Measurements from ENCODE around the gene TSPAN16. TPM values are rescaled to one million over a fixed set of nuclear protein-coding genes. Genes with fewer than 3 reads are reported as not detected.

Gene TSPAN16
- total and polyA plus RNA-seq, 2 of the 13 experiments (the other 11 are each of a cell fraction or from before 2014, with no cell fraction given) = not detected

- CTCF ChIA-PET (ENCODE audit: low intra/inter-chr PET ratio, low total read pairs) = no interaction called here
- Histone ChIP-seq H3K9ac (ENCODE audit: insufficient read depth, low read depth, low read length) (no peak overlapping the region), H3K4me3 (replicated peaks in 1 of 3; ENCODE audit: insufficient read depth in 1 of 3, low read depth in 2 of 3, low read length in 3 of 3) (no peak overlapping the region), H2AFZ (ENCODE audit: low read length) (no peak overlapping the region), H3K79me2 (ENCODE audit: insufficient read depth, low read length) (no peaks in the 10 kb centered on the region), H4K20me1 (ENCODE audit: insufficient read depth, low read length) (no peaks in the 10 kb centered on the region), H3K4me1 (ENCODE audit: insufficient read depth, low read length) (0 out of 2 replicates have a peak, but pooled peaks cover 4% of the 10 kb centered on the region), H3K27ac (ENCODE audit: extremely low read length, insufficient read depth, low read length) (no peak overlapping the region), H3K36me3 (replicated peaks in 1 of 2; ENCODE audit: control insufficient read depth in 1 of 2, insufficient read depth in 2 of 2, low read length in 2 of 2) (peaks cover 5 to 14% of the 10 kb centered on the region in 2 experiments; a peak in 3 of 5 replicates), H3K4me2 (ENCODE audit: low read depth, low read length) (no peak overlapping the region), H3K27me3 (ENCODE audit: control insufficient read depth in 1 of 2, insufficient read depth in 2 of 2, low read length in 2 of 2) (no peaks in the 10 kb centered on the region), H3K9me3 (ENCODE audit: low read length) (no peaks in the 10 kb centered on the region)
- TF ChIP-seq JUN (CRISPR knock-in tag; IDR thresholded peaks at IDR 0.05) = no peak
- TF ChIP-seq ATF7 (IDR thresholded peaks at IDR 0.05) = peak; percentile 41; the same call in 1 of the 2 replicates
- TF ChIP-seq ATF7 (CRISPR knock-in tag; IDR thresholded peaks at IDR 0.05) = no peak
- no peak for DNase-seq (ENCODE audit: low spot score)
- intact Hi-C loops (cut with micrococcal nuclease; ENCODE audit: unreplicated experiment) = no loop called here
- FAIRE-seq = no peak
- ATAC-seq = no peak
- in situ Hi-C loops (cut with HindIII; ENCODE audit: extremely low pct_ligation_motif_present, low pct_unique_long_range_greater_than_20kb) = no loop called here
- no TSS peak for BruUV-seq (replicated peaks)
- POLR2A ChIA-PET = no interaction called here
- 96% methylated on average over 5 of the region's 5 CpGs for WGBS (ENCODE audit: low lambda C conversion rate)
These were observed 69.0 kb downstream of the TSPAN16 start for GRCh38 chr19:11364935-11365334.

Other genes with a start within 250 kb of the TSPAN16 start
- 24.0 and 51.6 TPM in 2 replicates for gene LDLR, start 206.7 kb upstream of the TSPAN16 start, total RNA-seq (2016; rRNA removed; fragmentation: Illumina TruSeq; extraction: Trizol)
- 92.5 and 135 TPM in 2 replicates for gene LDLR, start 206.7 kb upstream of the TSPAN16 start, polyA plus RNA-seq (2011; rRNA removed)
- 46.2 and 63.2 TPM in 2 replicates for gene SPC24, start 140.4 kb upstream of the TSPAN16 start, total RNA-seq (2016; rRNA removed; fragmentation: Illumina TruSeq; extraction: Trizol)
- gene SPC24, start 140.4 kb upstream of the TSPAN16 start, polyA plus RNA-seq (2011; rRNA removed) = 8.8 and 10.0 TPM in 2 replicates
- gene KANK2, start 98.6 kb upstream of the TSPAN16 start, total RNA-seq (2016; rRNA removed; fragmentation: Illumina TruSeq; extraction: Trizol) = 11.0 and 12.9 TPM in 2 replicates
- 5.7 and 6.8 TPM in 2 replicates for gene KANK2, start 98.6 kb upstream of the TSPAN16 start, polyA plus RNA-seq (2011; rRNA removed)
- 9.8 and 27.3 TPM in 2 replicates for gene ANGPTL8, start 56.5 kb upstream of the TSPAN16 start, total RNA-seq (2016; rRNA removed; fragmentation: Illumina TruSeq; extraction: Trizol)
- gene ANGPTL8, start 56.5 kb upstream of the TSPAN16 start, polyA plus RNA-seq (2011; rRNA removed) = 243 and 436 TPM in 2 replicates
- gene DOCK6, start 33.6 kb upstream of the TSPAN16 start, total RNA-seq (2016; rRNA removed; fragmentation: Illumina TruSeq; extraction: Trizol) = 4.1 and 5.4 TPM in 2 replicates
- 38.1 and 46.6 TPM in 2 replicates for gene DOCK6, start 33.6 kb upstream of the TSPAN16 start, polyA plus RNA-seq (2011; rRNA removed)
- 2.0 and 3.3 TPM in 2 replicates for gene RAB3D, start 43.5 kb downstream of the TSPAN16 start, total RNA-seq (2016; rRNA removed; fragmentation: Illumina TruSeq; extraction: Trizol)
- gene RAB3D, start 43.5 kb downstream of the TSPAN16 start, polyA plus RNA-seq (2011; rRNA removed) = 16.1 and 19.9 TPM in 2 replicates
- gene TMEM205, start 50.1 kb downstream of the TSPAN16 start, total RNA-seq (2016; rRNA removed; fragmentation: Illumina TruSeq; extraction: Trizol) = 22.8 and 45.5 TPM in 2 replicates
- 98.7 and 119 TPM in 2 replicates for gene TMEM205, start 50.1 kb downstream of the TSPAN16 start, polyA plus RNA-seq (2011; rRNA removed)
- 1.2 and 1.7 TPM in 2 replicates for gene CCDC159, start 50.4 kb downstream of the TSPAN16 start, total RNA-seq (2016; rRNA removed; fragmentation: Illumina TruSeq; extraction: Trizol)
- gene CCDC159, start 50.4 kb downstream of the TSPAN16 start, polyA plus RNA-seq (2011; rRNA removed) = 6.3 and 9.1 TPM in 2 replicates
- 0.77 and 1.5 TPM in 2 replicates for gene PLPPR2, start 59.3 kb downstream of the TSPAN16 start, total RNA-seq (2016; rRNA removed; fragmentation: Illumina TruSeq; extraction: Trizol)
- 2.1 and 4.2 TPM in 2 replicates for gene PLPPR2, start 59.3 kb downstream of the TSPAN16 start, polyA plus RNA-seq (2011; rRNA removed)
- gene SWSAP1, start 78.5 kb downstream of the TSPAN16 start, total RNA-seq (2016; rRNA removed; fragmentation: Illumina TruSeq; extraction: Trizol) = 3.1 and 3.3 TPM in 2 replicates
- gene SWSAP1, start 78.5 kb downstream of the TSPAN16 start, polyA plus RNA-seq (2011; rRNA removed) = 2.7 and 3.9 TPM in 2 replicates
- 1.2 and 2.9 TPM in 2 replicates for gene EPOR, start 88.2 kb downstream of the TSPAN16 start, total RNA-seq (2016; rRNA removed; fragmentation: Illumina TruSeq; extraction: Trizol)
- gene EPOR, start 88.2 kb downstream of the TSPAN16 start, polyA plus RNA-seq (2011; rRNA removed) = 5.3 and 7.0 TPM in 2 replicates
- gene RGL3, start 123.2 kb downstream of the TSPAN16 start, total RNA-seq (2016; rRNA removed; fragmentation: Illumina TruSeq; extraction: Trizol) = 1.2 and 4.2 TPM in 2 replicates
- gene RGL3, start 123.2 kb downstream of the TSPAN16 start, polyA plus RNA-seq (2011; rRNA removed) = 7.6 and 8.4 TPM in 2 replicates
- 0.04 TPM in 1 of 2 replicates, not detected in the other for gene ODAD3, start 139.0 kb downstream of the TSPAN16 start, total RNA-seq (2016; rRNA removed; fragmentation: Illumina TruSeq; extraction: Trizol)
- 0.08 and 0.35 TPM in 2 replicates for gene ODAD3, start 139.0 kb downstream of the TSPAN16 start, polyA plus RNA-seq (2011; rRNA removed)
- 44.2 and 125 TPM in 2 replicates for gene PRKCSH, start 139.5 kb downstream of the TSPAN16 start, total RNA-seq (2016; rRNA removed; fragmentation: Illumina TruSeq; extraction: Trizol)
- 85.1 and 111 TPM in 2 replicates for gene PRKCSH, start 139.5 kb downstream of the TSPAN16 start, polyA plus RNA-seq (2011; rRNA removed)
- gene ELAVL3, start 184.9 kb downstream of the TSPAN16 start, total RNA-seq (2016; rRNA removed; fragmentation: Illumina TruSeq; extraction: Trizol) = not detected in 2 replicates
- gene ELAVL3, start 184.9 kb downstream of the TSPAN16 start, polyA plus RNA-seq (2011; rRNA removed) = 0.03 TPM in 2 replicates
- gene ZNF653, start 209.7 kb downstream of the TSPAN16 start, total RNA-seq (2016; rRNA removed; fragmentation: Illumina TruSeq; extraction: Trizol) = 1.2 and 4.7 TPM in 2 replicates
- gene ZNF653, start 209.7 kb downstream of the TSPAN16 start, polyA plus RNA-seq (2011; rRNA removed) = 6.6 and 7.1 TPM in 2 replicates
- 32.2 and 36.4 TPM in 2 replicates for gene ECSIT, start 233.0 kb downstream of the TSPAN16 start, total RNA-seq (2016; rRNA removed; fragmentation: Illumina TruSeq; extraction: Trizol)
- 55.4 and 62.3 TPM in 2 replicates for gene ECSIT, start 233.0 kb downstream of the TSPAN16 start, polyA plus RNA-seq (2011; rRNA removed)
- gene CNN1, start 242.7 kb downstream of the TSPAN16 start, total RNA-seq (2016; rRNA removed; fragmentation: Illumina TruSeq; extraction: Trizol) = 0.55 and 1.1 TPM in 2 replicates
- 0.39 and 0.70 TPM in 2 replicates for gene CNN1, start 242.7 kb downstream of the TSPAN16 start, polyA plus RNA-seq (2011; rRNA removed)